ENCODE measurements around the gene OR6C65.
"Not testable (repeated sequence)": the region's sequence is repeated elsewhere in the genome, so short reads cannot be mapped to it uniquely, and the experiment has no call there.

DNA sequence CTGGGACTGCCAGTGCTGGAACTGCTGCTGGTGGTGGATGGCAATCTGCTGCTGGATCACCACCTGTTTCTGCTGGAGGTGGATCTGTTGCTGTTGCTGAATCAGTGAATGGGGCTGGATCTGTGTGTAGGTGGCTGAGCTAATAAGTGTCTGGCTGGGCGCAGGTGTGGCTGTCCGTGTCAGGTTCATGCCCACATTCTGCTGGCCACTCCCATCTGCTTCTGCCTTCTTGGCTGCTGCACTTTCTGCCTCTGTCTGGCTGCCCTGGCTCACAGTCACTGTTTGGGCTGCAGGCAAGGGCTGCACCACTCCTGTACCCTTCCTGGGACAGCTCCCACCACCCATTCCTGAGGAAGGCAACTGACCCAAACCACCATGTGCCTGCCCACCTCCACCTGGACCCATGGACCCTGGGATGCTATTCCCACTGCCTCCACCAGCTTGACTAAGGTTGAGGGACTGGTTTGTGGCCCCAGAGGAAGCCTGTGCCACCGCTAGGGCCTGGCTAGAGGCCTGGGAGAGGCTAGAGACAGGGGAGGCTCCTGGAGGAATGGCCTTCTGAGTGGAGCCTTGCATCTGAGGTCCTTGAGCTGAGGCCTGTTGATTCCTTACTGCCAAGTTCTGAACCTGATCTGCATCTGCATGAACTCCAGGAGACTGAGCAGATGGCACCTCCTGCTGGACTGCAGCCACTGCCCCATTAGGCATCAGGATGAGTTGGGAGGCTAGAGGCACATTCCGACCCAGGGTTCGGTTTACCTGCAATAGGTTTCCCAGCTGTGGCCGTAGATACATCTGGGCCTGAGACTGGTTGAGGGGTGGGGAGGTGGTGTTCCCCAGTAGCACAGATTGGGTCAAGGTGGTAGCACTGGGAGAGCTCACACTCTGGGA, 13.4 kb downstream of the OR6C65 start:
- TF ChIP-seq POLR2AphosphoS5 (IDR thresholded peaks at IDR 0.05; ENCODE audit: low read depth, low read length); TAF1 (IDR thresholded peaks at IDR 0.05; ENCODE audit: borderline replicate concordance, low read depth, low read length): not testable (repeated sequence)

All from GM12892 (cell line).